HepG2 (cell line): ENCODE data around the gene RNH1. TPM values are rescaled to one million over a fixed set of nuclear protein-coding genes. Genes with fewer than 3 reads are reported as not detected.
A peak's percentile ranks its signal among the peaks of the same experiment; 100 is the strongest.

Source experiments
- ATF3 ChIP-seq: sonication (generic); formaldehyde crosslinking; IDR thresholded peaks from 2 replicates; pipeline ENCODE4 v1.4.0; 2020; ENCODE audit warnings: missing genetic modification reagents
- RBAK ChIP-seq: sonication (generic); formaldehyde crosslinking; IDR thresholded peaks from 2 replicates; pipeline ENCODE4 v1.5.1; 2020; ENCODE audit warnings: mild to moderate bottlenecking, missing genetic modification reagents
- TFAP4 ChIP-seq: sonication (generic); IDR thresholded peaks from 2 replicates; pipeline ENCODE4 v1.6.1; 2016; ENCODE audit warnings: low read depth, borderline replicate concordance
- TRAFD1 ChIP-seq: sonication (generic); formaldehyde crosslinking; IDR thresholded peaks from 2 replicates; pipeline ENCODE4 v1.5.1; 2020; ENCODE audit warnings: missing genetic modification reagents, mild to moderate bottlenecking, borderline replicate concordance
- ZNF512 ChIP-seq: sonication (generic); formaldehyde crosslinking; IDR thresholded peaks from 2 replicates; pipeline ENCODE4 v1.4.0; 2020; ENCODE audit warnings: mild to moderate bottlenecking, missing genetic modification reagents
- ZNF572 ChIP-seq: sonication (generic); formaldehyde crosslinking; IDR thresholded peaks from 2 replicates; pipeline ENCODE4 v1.5.1; 2020; ENCODE audit warnings: mild to moderate bottlenecking, missing genetic modification reagents
- ZNF652 ChIP-seq: IDR thresholded peaks from 2 replicates; pipeline ENCODE4 v1.6.1; 2016; ENCODE audit warnings: low read depth, borderline replicate concordance
- ZNF724P ChIP-seq: sonication (generic); formaldehyde crosslinking; IDR thresholded peaks from 2 replicates; pipeline ENCODE4 v1.8.0; 2022; ENCODE audit warnings: missing genetic modification reagents, borderline replicate concordance
- polyA plus RNA-seq, 8 experiments: library from polyadenylated mRNA; depleted of rRNA in 3 of 8; stranded (reverse) in 7 of 8; unstranded in 1 of 8; fragments of >200 nt; fragmentation: Illumina TruSeq in 4 of 8; extraction: Trizol in 4 of 8; gene quantifications; 2 replicates each; pipeline versions ENCODE4 v1.2.1 to v1.2.3, GENCODE V29; 2011 to 2016; ENCODE audit warnings: low read depth in 4 of 8, missing spikeins in 1 of 8, mixed read lengths in 1 of 8; ENCODE audit not compliant: insufficient read depth in 1 of 8
- total RNA-seq, 5 experiments: library from RNA; depleted of rRNA; stranded (reverse); fragments of >200 nt; fragmentation: Illumina TruSeq; extraction: Trizol; gene quantifications; 2 replicates each; pipeline ENCODE4 v1.2.3, GENCODE V29; 2016; ENCODE audit warnings: low read depth in 1 of 5

RNH1 gene
- total and polyA plus RNA-seq, 2 of the 13 experiments (the other 11 are each of a cell fraction or from before 2014, with no cell fraction given) = 36.0 to 74.1 TPM

GRCh38 chr11:506995-507726, at the start of gene RNH1 (continued):
- TF ChIP-seq TFAP4 = 0 out of 2 replicates have a peak, but pooled peaks have one; percentile 6
- no peak for TF ChIP-seq TRAFD1
- TF ChIP-seq ZNF572 = no peak
- TF ChIP-seq ZNF724P (CRISPR knock-in tag) = no peak
- TF ChIP-seq ZNF512 (CRISPR knock-in tag) = no peak
- 0 out of 2 replicates have a peak, but pooled peaks have one; percentile 0 for TF ChIP-seq ZNF652
- TF ChIP-seq RBAK (CRISPR knock-in tag) = no peak
- TF ChIP-seq ATF3 (CRISPR knock-in tag) = no peak
